GM12875 (cell line): Measurements from ENCODE around the gene FOXO1.

Experiments
- H3K4me3 ChIP-seq: one replicate; pipeline ENCODE4 v1.5.1; 2011; ENCODE audit warnings: low read depth, low read length, control low read depth
- TF ChIP-seq, protein P1 (sequence below): IDR thresholded peaks from 2 replicates; pipeline ENCODE4 v1.5.1; 2011; ENCODE audit warnings: low read depth, mild to moderate bottlenecking, control low read depth, inconsistent platforms, low read length, moderate library complexity, borderline replicate concordance; ENCODE audit not compliant: insufficient read depth

FOXO1 gene

GRCh38 chr13:40682449-40683240 lies 16.2 kb upstream of the FOXO1 start:
- TF ChIP-seq, protein P1, sequence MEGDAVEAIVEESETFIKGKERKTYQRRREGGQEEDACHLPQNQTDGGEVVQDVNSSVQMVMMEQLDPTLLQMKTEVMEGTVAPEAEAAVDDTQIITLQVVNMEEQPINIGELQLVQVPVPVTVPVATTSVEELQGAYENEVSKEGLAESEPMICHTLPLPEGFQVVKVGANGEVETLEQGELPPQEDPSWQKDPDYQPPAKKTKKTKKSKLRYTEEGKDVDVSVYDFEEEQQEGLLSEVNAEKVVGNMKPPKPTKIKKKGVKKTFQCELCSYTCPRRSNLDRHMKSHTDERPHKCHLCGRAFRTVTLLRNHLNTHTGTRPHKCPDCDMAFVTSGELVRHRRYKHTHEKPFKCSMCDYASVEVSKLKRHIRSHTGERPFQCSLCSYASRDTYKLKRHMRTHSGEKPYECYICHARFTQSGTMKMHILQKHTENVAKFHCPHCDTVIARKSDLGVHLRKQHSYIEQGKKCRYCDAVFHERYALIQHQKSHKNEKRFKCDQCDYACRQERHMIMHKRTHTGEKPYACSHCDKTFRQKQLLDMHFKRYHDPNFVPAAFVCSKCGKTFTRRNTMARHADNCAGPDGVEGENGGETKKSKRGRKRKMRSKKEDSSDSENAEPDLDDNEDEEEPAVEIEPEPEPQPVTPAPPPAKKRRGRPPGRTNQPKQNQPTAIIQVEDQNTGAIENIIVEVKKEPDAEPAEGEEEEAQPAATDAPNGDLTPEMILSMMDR = 0 out of 2 replicates have a peak, but pooled peaks have one; percentile 6
- H3K4me3 ChIP-seq = no peak overlapping the region

- TF ChIP-seq, protein P1 = no peak
- no peak overlapping the region for H3K4me3 ChIP-seq
Observed at GRCh38 chr13:40681341-40682146, 15.1 kb upstream of the FOXO1 start.

DNA sequence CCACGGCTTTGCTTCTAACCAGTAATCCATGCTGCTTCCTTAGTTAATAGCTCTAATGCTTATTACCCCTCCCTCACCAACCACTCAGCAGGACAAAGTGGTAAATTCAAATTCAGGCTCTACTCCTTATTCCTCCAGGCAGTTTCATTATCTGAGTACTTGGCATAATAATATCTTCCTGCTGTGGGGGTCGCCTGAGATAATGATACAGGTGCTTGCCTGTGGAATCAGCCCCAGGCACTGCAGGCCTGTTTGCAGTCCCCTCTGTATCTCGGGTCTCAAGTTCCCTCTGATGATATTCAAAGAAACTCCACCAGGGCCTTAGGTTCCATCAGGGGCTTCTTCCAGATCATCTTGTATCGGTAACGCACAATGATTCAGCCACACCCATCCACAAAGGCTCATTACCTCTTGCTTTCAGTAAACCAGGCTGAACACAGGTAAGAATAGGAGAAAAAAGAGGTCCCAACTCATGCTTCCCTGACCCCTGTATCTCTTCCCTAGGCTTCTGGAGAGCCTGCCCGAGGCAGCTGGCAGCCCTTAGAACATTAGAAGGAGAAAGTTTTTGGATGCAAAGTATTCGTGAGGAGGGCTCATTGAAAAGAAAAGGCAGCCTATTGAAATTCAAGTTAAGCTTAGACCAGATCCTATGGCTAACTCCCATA lies 14.3 kb upstream of the FOXO1 start:
- H3K4me3 ChIP-seq = no peak overlapping the region
- TF ChIP-seq, protein P1 = no peak

DNA sequence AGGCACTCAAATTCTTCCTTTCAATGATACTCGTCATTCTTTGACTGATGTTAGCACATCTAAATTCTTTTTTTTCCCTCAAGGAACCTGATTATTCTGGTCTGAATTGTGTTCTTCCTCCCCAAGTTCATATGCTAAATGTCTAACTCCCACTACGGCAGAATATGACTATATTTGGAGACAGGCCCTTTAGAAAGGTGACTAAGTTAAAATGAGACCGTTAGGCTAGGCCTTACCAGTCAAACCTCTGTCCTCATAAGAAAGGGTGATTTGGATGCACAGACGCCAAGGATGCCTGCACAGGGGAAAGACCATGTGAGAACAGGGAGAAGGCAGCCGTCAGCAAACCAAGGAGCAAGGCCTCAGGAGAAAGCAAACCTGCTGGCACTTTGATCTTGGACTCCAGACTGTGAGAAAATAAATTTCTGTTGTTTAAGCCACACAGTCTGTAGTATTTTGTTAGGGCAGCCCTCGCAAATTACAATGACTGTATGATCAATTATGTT lies 13.1 kb upstream of the FOXO1 start:
- no peak overlapping the region for H3K4me3 ChIP-seq
- TF ChIP-seq, protein P1 = no peak

DNA sequence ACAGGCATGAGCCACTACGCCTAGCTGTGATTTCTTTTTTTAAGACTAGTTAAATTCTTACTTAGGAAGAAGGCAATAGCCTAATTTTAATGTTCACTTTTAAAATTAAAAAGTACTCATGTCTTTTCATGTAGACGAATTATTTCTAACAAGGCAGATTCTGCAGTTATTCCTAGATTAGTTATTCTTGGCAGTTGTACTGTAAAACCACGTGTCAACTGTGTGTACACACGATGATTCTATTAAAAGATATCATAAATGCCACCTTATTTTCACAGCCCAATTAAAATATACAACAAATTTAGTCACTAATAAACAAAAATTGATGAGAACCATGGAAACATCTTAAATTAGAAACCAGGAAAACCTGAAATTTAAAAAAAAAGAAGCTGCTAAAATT lies 10.6 kb upstream of the FOXO1 start:
- TF ChIP-seq, protein P1 = no peak
- no peak overlapping the region for H3K4me3 ChIP-seq

DNA sequence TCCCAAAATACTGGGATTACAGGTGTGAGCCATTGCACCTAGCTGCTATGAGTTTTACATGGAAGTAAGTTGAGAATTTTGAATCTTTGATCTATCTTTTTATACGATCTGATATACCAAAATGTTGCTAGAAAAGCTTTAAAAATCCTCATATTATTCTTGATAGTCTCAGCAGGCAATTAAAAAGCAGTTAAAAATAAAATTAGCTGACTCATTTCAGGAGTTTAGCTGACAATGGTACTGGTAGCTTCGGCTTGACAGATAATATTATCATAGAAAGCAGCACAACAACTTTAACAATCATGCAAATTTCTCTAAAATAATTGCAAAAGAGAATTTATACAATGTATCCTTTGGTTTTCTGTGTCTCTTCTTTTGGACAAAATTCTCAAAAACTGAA lies 9.6 kb upstream of the FOXO1 start:
- no peak overlapping the region for H3K4me3 ChIP-seq
- TF ChIP-seq, protein P1 = no peak
